ENCODE measurements around the gene POU2F2. TPM values are rescaled to one million over a fixed set of nuclear protein-coding genes. Genes with fewer than 3 reads are reported as not detected.

Gene POU2F2
- total RNA-seq, 2 donors from 2014 or later = 1.8 to 2.6 TPM

GRCh38 chr19:42110658-42111057, 21.6 kb downstream of the POU2F2 start:
- Histone ChIP-seq H3K4me1 (ENCODE audit: control insufficient read depth, insufficient read depth, low read length) (no peaks in the 10 kb centered on the region), H3K36me3 (ENCODE audit: control insufficient read depth, insufficient read depth, low read length) (no peaks in the 10 kb centered on the region), H3K27ac (ENCODE audit: low read depth, low read length) (no peak overlapping the region), H3K9ac (ENCODE audit: extremely low read depth, low read length, poor library complexity, severe bottlenecking) (no peak overlapping the region), H3K4me3 (ENCODE audit: low read length) (no peak overlapping the region), H3K9me3 (ENCODE audit: control insufficient read depth, low read length) (no peaks in the 10 kb centered on the region), H3K27me3 (ENCODE audit: control insufficient read depth, insufficient read depth, low read length, poor library complexity, severe bottlenecking) (peaks cover 10% of the 10 kb centered on the region)
- Mint-ChIP-seq H3K27ac (no peak overlapping the region), H3K36me3 (ENCODE audit: low read depth) (no peaks in the 10 kb centered on the region), H3K4me3 (no peak overlapping the region), H3K4me1 (peaks cover 9% of the 10 kb centered on the region), H3K9me3 (no peaks in the 10 kb centered on the region), H3K27me3 (ENCODE audit: insufficient read depth) (peaks cover 10% of the 10 kb centered on the region)
- WGBS, 2 experiments (ENCODE audit: insufficient coverage in 1 of 2, insufficient read length in 1 of 2) = 91% methylated on average over 1 of the region's 1 CpG; no CpG with 5 or more reads in 1 of the 2 experiments
- no peak for TF ChIP-seq CTCF (conservative IDR thresholded peaks at IDR 0.05)
- no peak for DNase-seq

GRCh38 chr19:42109896-42110295, 22.4 kb downstream of the POU2F2 start:
- no peak overlapping the region for H3K27ac ChIP-seq (ENCODE audit: low read depth, low read length)
- WGBS, 2 experiments (ENCODE audit: insufficient coverage in 1 of 2, insufficient read length in 1 of 2) = 90% methylated on average over 1 of the region's 3 CpGs; no CpG with 5 or more reads in 1 of the 2 experiments
- no peak overlapping the region for H3K9ac ChIP-seq (ENCODE audit: extremely low read depth, low read length, poor library complexity, severe bottlenecking)
- H3K4me1 ChIP-seq (ENCODE audit: control insufficient read depth, insufficient read depth, low read length) = no peaks in the 10 kb centered on the region
- H3K36me3 Mint-ChIP-seq (ENCODE audit: low read depth) = no peaks in the 10 kb centered on the region
- peaks cover 16% of the 10 kb centered on the region for H3K27me3 Mint-ChIP-seq (ENCODE audit: insufficient read depth)
- H3K4me3 Mint-ChIP-seq = no peak overlapping the region
- no peaks in the 10 kb centered on the region for H3K36me3 ChIP-seq (ENCODE audit: control insufficient read depth, insufficient read depth, low read length)
- no peak for TF ChIP-seq CTCF (conservative IDR thresholded peaks at IDR 0.05)
- no peak overlapping the region for H3K27ac Mint-ChIP-seq
- no peaks in the 10 kb centered on the region for H3K9me3 Mint-ChIP-seq
- peaks cover 9% of the 10 kb centered on the region for H3K4me1 Mint-ChIP-seq
- DNase-seq = no peak
- no peaks in the 10 kb centered on the region for H3K9me3 ChIP-seq (ENCODE audit: control insufficient read depth, low read length)
- H3K4me3 ChIP-seq (ENCODE audit: low read length) = no peak overlapping the region
- H3K27me3 ChIP-seq (ENCODE audit: control insufficient read depth, insufficient read depth, low read length, poor library complexity, severe bottlenecking) = peaks cover 13% of the 10 kb centered on the region

GRCh38 chr19:42108527-42109389, 23.5 kb downstream of the POU2F2 start:
- TF ChIP-seq CTCF (conservative IDR thresholded peaks at IDR 0.05) = peak; percentile 100
- DNase-seq = peak; percentile 97
- peaks cover 4% of the 10 kb centered on the region for H3K4me1 Mint-ChIP-seq
- Histone ChIP-seq H3K27me3 (ENCODE audit: control insufficient read depth, insufficient read depth, low read length, poor library complexity, severe bottlenecking) (peaks cover 13% of the 10 kb centered on the region), H3K36me3 (ENCODE audit: control insufficient read depth, insufficient read depth, low read length) (no peaks in the 10 kb centered on the region), H3K9ac (ENCODE audit: extremely low read depth, low read length, poor library complexity, severe bottlenecking) (no peak overlapping the region), H3K4me1 (ENCODE audit: control insufficient read depth, insufficient read depth, low read length) (no peaks in the 10 kb centered on the region), H3K4me3 (ENCODE audit: low read length) (no peak overlapping the region), H3K9me3 (ENCODE audit: control insufficient read depth, low read length) (no peaks in the 10 kb centered on the region), H3K27ac (ENCODE audit: low read depth, low read length) (no peak overlapping the region)
- 39 to 47% methylated on average over 9 to 16 of the region's 16 CpGs for WGBS, 2 experiments (ENCODE audit: insufficient coverage in 1 of 2, insufficient read length in 1 of 2)
- no peak overlapping the region for H3K27ac Mint-ChIP-seq
- H3K27me3 Mint-ChIP-seq (ENCODE audit: insufficient read depth) = peaks cover 20% of the 10 kb centered on the region
- no peaks in the 10 kb centered on the region for H3K36me3 Mint-ChIP-seq (ENCODE audit: low read depth)
- no peak overlapping the region for H3K4me3 Mint-ChIP-seq
- H3K9me3 Mint-ChIP-seq = no peaks in the 10 kb centered on the region

Data from endodermal cell (in vitro differentiated cells).